ENCODE results near the gene MRPL3.

DNA sequence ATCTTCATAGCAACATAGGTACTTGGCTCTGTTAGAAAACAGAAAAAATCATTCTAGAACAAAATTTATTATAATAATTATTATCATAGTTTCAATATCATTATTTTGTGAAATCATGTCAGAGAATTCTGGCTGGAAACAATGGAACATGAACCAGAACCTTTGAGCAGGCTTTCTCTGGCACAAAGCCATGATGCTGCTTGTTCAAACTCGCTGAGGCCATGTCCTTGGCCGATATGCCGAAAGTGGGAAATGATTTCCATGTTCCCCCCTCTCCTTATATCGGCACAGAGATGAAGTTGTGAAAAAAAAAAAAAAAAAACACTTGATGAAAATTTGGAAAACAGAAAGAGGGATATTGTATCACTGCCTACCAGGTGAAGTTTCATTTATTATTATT is 49.0 kb upstream of the MRPL3 start:
- no peak for TF ChIP-seq POLR2A (IDR thresholded peaks at IDR 0.05; ENCODE audit: low read depth, low read length)
- TF ChIP-seq EZH2 (IDR thresholded peaks at IDR 0.05; ENCODE audit: borderline replicate concordance, low read depth, low read length, severe bottlenecking) = no peak
- no peak for TF ChIP-seq POLR2AphosphoS5 (IDR thresholded peaks at IDR 0.05; ENCODE audit: insufficient read depth, low read depth, low read length)
- no peak for TF ChIP-seq MAX (IDR thresholded peaks at IDR 0.05; ENCODE audit: insufficient read depth, insufficient read length)
- TF ChIP-seq, protein P1, sequence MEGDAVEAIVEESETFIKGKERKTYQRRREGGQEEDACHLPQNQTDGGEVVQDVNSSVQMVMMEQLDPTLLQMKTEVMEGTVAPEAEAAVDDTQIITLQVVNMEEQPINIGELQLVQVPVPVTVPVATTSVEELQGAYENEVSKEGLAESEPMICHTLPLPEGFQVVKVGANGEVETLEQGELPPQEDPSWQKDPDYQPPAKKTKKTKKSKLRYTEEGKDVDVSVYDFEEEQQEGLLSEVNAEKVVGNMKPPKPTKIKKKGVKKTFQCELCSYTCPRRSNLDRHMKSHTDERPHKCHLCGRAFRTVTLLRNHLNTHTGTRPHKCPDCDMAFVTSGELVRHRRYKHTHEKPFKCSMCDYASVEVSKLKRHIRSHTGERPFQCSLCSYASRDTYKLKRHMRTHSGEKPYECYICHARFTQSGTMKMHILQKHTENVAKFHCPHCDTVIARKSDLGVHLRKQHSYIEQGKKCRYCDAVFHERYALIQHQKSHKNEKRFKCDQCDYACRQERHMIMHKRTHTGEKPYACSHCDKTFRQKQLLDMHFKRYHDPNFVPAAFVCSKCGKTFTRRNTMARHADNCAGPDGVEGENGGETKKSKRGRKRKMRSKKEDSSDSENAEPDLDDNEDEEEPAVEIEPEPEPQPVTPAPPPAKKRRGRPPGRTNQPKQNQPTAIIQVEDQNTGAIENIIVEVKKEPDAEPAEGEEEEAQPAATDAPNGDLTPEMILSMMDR (IDR thresholded peaks at IDR 0.05; ENCODE audit: extremely low read depth in 1 of 2, insufficient read depth in 1 of 2, low read depth in 1 of 2, low read length in 2 of 2) = no peak
- no peak for TF ChIP-seq MYC (IDR thresholded peaks at IDR 0.05; ENCODE audit: low read depth, low read length)
- no peak for TF ChIP-seq GATA2 (IDR thresholded peaks at IDR 0.05; ENCODE audit: insufficient read depth, insufficient read length, low read depth, low read length)
